B cell (primary cell): ENCODE data around the gene CDH18. TPM values are rescaled to one million over a fixed set of nuclear protein-coding genes. Genes with fewer than 3 reads are reported as not detected.

Source experiments
- ATAC-seq: fragments of 200-7000 bp; cut with Tn5 transposase; one replicate; pipeline ENCODE4 v1.10.0; 2021; ENCODE audit warnings: low read depth, mild to moderate bottlenecking, moderate number of reproducible peaks, moderate library complexity
- CTCF ChIA-PET: fragments of 350-600 bp; sonication (Branson Sonifier 250); formaldehyde crosslinking; loops from one replicate; lab custom pipeline; 2021; ENCODE audit warnings: antibody characterized with exemption, inconsistent platforms; lab: Charles Lee
- POLR2A ChIA-PET: fragments of 350-600 bp; sonication (Branson Sonifier 250); formaldehyde crosslinking; loops from one replicate; lab custom pipeline; 2021; ENCODE audit warnings: antibody characterized with exemption; lab: Charles Lee
- DNase-seq: peaks from one replicate; pipeline ENCODE4 v3.0.0; 2013
- H2AFZ ChIP-seq: 2 replicates; pipeline ENCODE4 v1.6.1; 2012; ENCODE audit warnings: mild to moderate bottlenecking, low read depth, low read length; ENCODE audit not compliant: insufficient read depth, poor library complexity, severe bottlenecking
- H3K27ac ChIP-seq, 2 donors: 1 replicate in 1 of 2; 2 replicates in 1 of 2; pipeline ENCODE4 v1.5.1; 2012 to 2013; ENCODE audit warnings: low read length in 2 of 2, mild to moderate bottlenecking in 2 of 2, moderate library complexity in 1 of 2
- H3K27me3 ChIP-seq, 4 experiments: fragments of 200-600 bp in 1 of 4; sonication (generic) in 1 of 4; replicated peaks in 1 of 4; 1 replicate in 2 of 4; 2 replicates in 2 of 4; pipeline versions ENCODE4 v1.6.1 to v1.7.0; 2013 to 2016; ENCODE audit warnings: low read length in 3 of 4, mild to moderate bottlenecking in 2 of 4, mixed read lengths in 1 of 4, moderate library complexity in 1 of 4; ENCODE audit not compliant: insufficient read depth in 4 of 4, control insufficient read depth in 3 of 4; ENCODE audit errors: control extremely low read depth in 1 of 4
- H3K36me3 ChIP-seq, 2 experiments: replicated peaks in 1 of 2; 1 replicate in 1 of 2; 2 replicates in 1 of 2; pipeline versions ENCODE4 v1.6.1 to v1.7.1; 2013; ENCODE audit warnings: low read length in 1 of 2; ENCODE audit not compliant: insufficient read depth in 2 of 2, control insufficient read depth in 1 of 2; ENCODE audit errors: control extremely low read depth in 1 of 2, extremely low read depth in 1 of 2
- H3K4me1 ChIP-seq, 2 donors: fragments of 200-600 bp in 1 of 2; sonication (generic) in 1 of 2; 1 replicate in 1 of 2; 2 replicates in 1 of 2; pipeline versions ENCODE4 v1.5.1 to v1.6.1; 2013 to 2017; ENCODE audit warnings: low read length in 2 of 2; ENCODE audit not compliant: control insufficient read depth in 2 of 2, insufficient read depth in 2 of 2
- H3K4me2 ChIP-seq: replicated peaks from 2 replicates; pipeline ENCODE3; 2012; ENCODE audit warnings: mild to moderate bottlenecking, low read depth, low read length; ENCODE audit not compliant: poor library complexity, severe bottlenecking
- H3K4me3 ChIP-seq, 5 experiments: fragments of 200-600 bp in 1 of 5; sonication (generic) in 1 of 5; 1 replicate in 3 of 5; 2 replicates in 2 of 5; pipeline versions ENCODE4 v1.5.1 to v1.7.0; 2011 to 2016; ENCODE audit warnings: low read length in 4 of 5, mild to moderate bottlenecking in 4 of 5, low read depth in 2 of 5, control low read depth in 1 of 5, moderate library complexity in 1 of 5; ENCODE audit not compliant: insufficient read depth in 1 of 5; ENCODE audit errors: control extremely low read depth in 1 of 5, extremely low read depth in 1 of 5
- H3K79me2 ChIP-seq: fragments of 200-600 bp; sonication (generic); one replicate; pipeline ENCODE4 v1.6.0; 2016; ENCODE audit warnings: low read length; ENCODE audit not compliant: control insufficient read depth, insufficient read depth
- H3K9ac ChIP-seq: fragments of 200-600 bp; sonication (generic); 2 replicates; pipeline ENCODE4 v1.6.1; 2017; ENCODE audit warnings: mild to moderate bottlenecking, low read length, moderate library complexity
- H3K9me3 ChIP-seq, 3 donors: one replicate each; pipeline versions ENCODE4 v1.6.1 to v1.7.1; 2013; ENCODE audit warnings: low read length in 2 of 3; ENCODE audit not compliant: control insufficient read depth in 2 of 3, insufficient read depth in 1 of 3; ENCODE audit errors: control extremely low read depth in 1 of 3
- H4K20me1 ChIP-seq: 2 replicates; pipeline ENCODE4 v1.6.0; 2012; ENCODE audit warnings: mild to moderate bottlenecking, low read length; ENCODE audit not compliant: insufficient read depth, control insufficient read depth, poor library complexity, severe bottlenecking
- H3K27ac Mint-ChIP-seq: one replicate; pipeline ENCODE4 v1.8.0; 2021; ENCODE audit warnings: mixed read lengths
- H3K27me3 Mint-ChIP-seq: one replicate; pipeline ENCODE4 v1.8.0; 2021; ENCODE audit warnings: mixed read lengths
- H3K4me1 Mint-ChIP-seq: one replicate; pipeline ENCODE4 v1.8.0; 2021; ENCODE audit warnings: mixed read lengths
- H3K4me3 Mint-ChIP-seq: one replicate; pipeline ENCODE4 v1.8.0; 2021; ENCODE audit warnings: mixed read lengths
- H3K9me3 Mint-ChIP-seq: one replicate; pipeline ENCODE4 v1.8.0; 2022; ENCODE audit warnings: mixed read lengths; ENCODE audit not compliant: insufficient read depth
- EZH2 ChIP-seq: IDR thresholded peaks from 2 replicates; pipeline ENCODE4 v1.6.1; 2012; ENCODE audit warnings: borderline replicate concordance, low read depth, mild to moderate bottlenecking, moderate library complexity, low read length; ENCODE audit not compliant: insufficient read depth, poor library complexity, severe bottlenecking
- WGBS: methylation state at CpG from one replicate; pipeline ENCODE4 v1.1.5; 2013; ENCODE audit warnings: missing lambda C conversion rate; ENCODE audit not compliant: insufficient coverage; 5-methylcytosine and 5-hydroxymethylcytosine counted together
- intact Hi-C: fragments of 100-400 bp; cut with micrococcal nuclease; formaldehyde crosslinking; loops from one replicate; pipeline ENCODE4 v1.10.0; 2022
- polyA plus RNA-seq: library from polyadenylated mRNA; depleted of rRNA; stranded (reverse); fragments of >200 nt; gene quantifications from 2 replicates; pipeline ENCODE4 v1.2.3, GENCODE V29; 2012
- total RNA-seq, 2 donors: library from RNA; stranded (reverse); fragments of 120-200 nt in 1 of 2; gene quantifications; 1 replicate in 1 of 2; 2 replicates in 1 of 2; pipeline versions ENCODE4 v1.2.3 to v1.2.4, GENCODE V29; 2013 to 2022
- TF ChIP-seq, protein P1 (sequence below): fragments of 200-600 bp; IDR thresholded peaks from one replicate; pipeline ENCODE4 v1.8.0; 2022; ENCODE audit warnings: antibody characterized with exemption, mild to moderate bottlenecking

CDH18 gene
- total and polyA plus RNA-seq, 2 donors (not counting 1 experiment from before 2014, with no cell fraction given): not detected

GRCh38 chr5:19615071-19615470, 372.9 kb downstream of the CDH18 start:
- no peaks in the 10 kb centered on the region for H3K27me3 Mint-ChIP-seq

DNA sequence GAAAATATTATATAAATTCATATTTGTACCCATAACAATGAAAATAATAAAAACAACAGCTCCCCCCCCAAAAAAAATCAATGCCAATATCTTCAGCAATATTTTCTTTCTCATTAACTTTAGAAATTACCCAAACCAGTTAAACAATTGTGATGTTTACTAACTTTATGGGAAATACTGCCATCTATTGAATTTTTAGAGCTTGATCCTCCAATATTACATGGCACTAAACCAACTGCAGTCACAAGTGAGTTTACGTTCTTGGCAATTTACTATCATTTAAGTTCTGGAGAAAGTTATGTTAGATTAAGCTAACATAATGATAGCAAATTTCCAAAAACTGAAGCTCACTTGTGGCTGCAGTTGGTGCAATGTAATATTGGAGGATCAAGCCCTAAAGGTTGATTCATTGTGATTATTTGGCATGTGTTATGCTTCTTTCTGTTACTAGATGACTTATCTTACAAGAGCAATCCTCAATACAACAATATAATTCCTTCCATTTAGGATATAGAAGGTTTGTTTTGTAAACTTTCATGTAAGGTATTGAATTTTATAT, 379.5 kb downstream of the CDH18 start:
- no peak overlapping the region for H3K4me3 Mint-ChIP-seq
- H3K36me3 ChIP-seq: no peaks in the 10 kb centered on the region
- no peak overlapping the region for H3K27ac ChIP-seq
- no peak overlapping the region for H3K4me2 ChIP-seq
- H3K27ac Mint-ChIP-seq: no peak overlapping the region
- no peak for ATAC-seq
- H3K9ac ChIP-seq: no peak overlapping the region
- no peaks in the 10 kb centered on the region for H3K9me3 Mint-ChIP-seq
- TF ChIP-seq EZH2: no peak
- TF ChIP-seq, protein P1, sequence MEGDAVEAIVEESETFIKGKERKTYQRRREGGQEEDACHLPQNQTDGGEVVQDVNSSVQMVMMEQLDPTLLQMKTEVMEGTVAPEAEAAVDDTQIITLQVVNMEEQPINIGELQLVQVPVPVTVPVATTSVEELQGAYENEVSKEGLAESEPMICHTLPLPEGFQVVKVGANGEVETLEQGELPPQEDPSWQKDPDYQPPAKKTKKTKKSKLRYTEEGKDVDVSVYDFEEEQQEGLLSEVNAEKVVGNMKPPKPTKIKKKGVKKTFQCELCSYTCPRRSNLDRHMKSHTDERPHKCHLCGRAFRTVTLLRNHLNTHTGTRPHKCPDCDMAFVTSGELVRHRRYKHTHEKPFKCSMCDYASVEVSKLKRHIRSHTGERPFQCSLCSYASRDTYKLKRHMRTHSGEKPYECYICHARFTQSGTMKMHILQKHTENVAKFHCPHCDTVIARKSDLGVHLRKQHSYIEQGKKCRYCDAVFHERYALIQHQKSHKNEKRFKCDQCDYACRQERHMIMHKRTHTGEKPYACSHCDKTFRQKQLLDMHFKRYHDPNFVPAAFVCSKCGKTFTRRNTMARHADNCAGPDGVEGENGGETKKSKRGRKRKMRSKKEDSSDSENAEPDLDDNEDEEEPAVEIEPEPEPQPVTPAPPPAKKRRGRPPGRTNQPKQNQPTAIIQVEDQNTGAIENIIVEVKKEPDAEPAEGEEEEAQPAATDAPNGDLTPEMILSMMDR: no peak
- no peaks in the 10 kb centered on the region for H3K79me2 ChIP-seq
- no CpG with 5 or more reads among the region's 1 CpG for WGBS
- no peaks in the 10 kb centered on the region for H3K27me3 ChIP-seq
- intact Hi-C loops: no loop called here
- no peaks in the 10 kb centered on the region for H3K4me1 Mint-ChIP-seq
- ChIA-PET POLR2A (no interaction called here), CTCF (interaction anchor here (0.6 kb wide), 1 partner anchor 506 kb away, joined by 3 read pairs; no protein-coding TSS in a partner anchor)
- no peak overlapping the region for H2AFZ ChIP-seq
- no peaks in the 10 kb centered on the region for H3K27me3 Mint-ChIP-seq
- no peaks in the 10 kb centered on the region for H4K20me1 ChIP-seq
- no peaks in the 10 kb centered on the region for H3K9me3 ChIP-seq
- H3K4me1 ChIP-seq: no peaks in the 10 kb centered on the region
- H3K4me3 ChIP-seq: no peak overlapping the region
- DNase-seq: no peak

More at GRCh38 chr5:19615071-19615470, 372.9 kb downstream of the CDH18 start:
- Mint-ChIP-seq H3K4me3 (no peak overlapping the region), H3K9me3 (peaks cover 3% of the 10 kb centered on the region), H3K4me1 (no peaks in the 10 kb centered on the region), H3K27ac (no peak overlapping the region)
- Histone ChIP-seq H4K20me1 (no peaks in the 10 kb centered on the region), H3K9me3 (no peaks in the 10 kb centered on the region), H3K4me1 (no peaks in the 10 kb centered on the region), H3K79me2 (no peaks in the 10 kb centered on the region), H3K4me3 (no peak overlapping the region), H3K27me3 (no peaks in the 10 kb centered on the region), H3K36me3 (no peaks in the 10 kb centered on the region), H3K27ac (no peak overlapping the region), H3K4me2 (no peak overlapping the region), H2AFZ (no peak overlapping the region), H3K9ac (no peak overlapping the region)
- TF ChIP-seq, protein P1: no peak
- no peak for TF ChIP-seq EZH2
- ChIA-PET CTCF (no interaction called here), POLR2A (no interaction called here)
- intact Hi-C loops: loop anchor here (10.0 kb wide), 1 partner anchor 1150 kb away; no protein-coding TSS in a partner anchor
- WGBS: no CpG with 5 or more reads among the region's 4 CpGs
- no peak for ATAC-seq
- no peak for DNase-seq
